ENCODE measurements around the gene PHC3.

- TF ChIP-seq, protein P1, sequence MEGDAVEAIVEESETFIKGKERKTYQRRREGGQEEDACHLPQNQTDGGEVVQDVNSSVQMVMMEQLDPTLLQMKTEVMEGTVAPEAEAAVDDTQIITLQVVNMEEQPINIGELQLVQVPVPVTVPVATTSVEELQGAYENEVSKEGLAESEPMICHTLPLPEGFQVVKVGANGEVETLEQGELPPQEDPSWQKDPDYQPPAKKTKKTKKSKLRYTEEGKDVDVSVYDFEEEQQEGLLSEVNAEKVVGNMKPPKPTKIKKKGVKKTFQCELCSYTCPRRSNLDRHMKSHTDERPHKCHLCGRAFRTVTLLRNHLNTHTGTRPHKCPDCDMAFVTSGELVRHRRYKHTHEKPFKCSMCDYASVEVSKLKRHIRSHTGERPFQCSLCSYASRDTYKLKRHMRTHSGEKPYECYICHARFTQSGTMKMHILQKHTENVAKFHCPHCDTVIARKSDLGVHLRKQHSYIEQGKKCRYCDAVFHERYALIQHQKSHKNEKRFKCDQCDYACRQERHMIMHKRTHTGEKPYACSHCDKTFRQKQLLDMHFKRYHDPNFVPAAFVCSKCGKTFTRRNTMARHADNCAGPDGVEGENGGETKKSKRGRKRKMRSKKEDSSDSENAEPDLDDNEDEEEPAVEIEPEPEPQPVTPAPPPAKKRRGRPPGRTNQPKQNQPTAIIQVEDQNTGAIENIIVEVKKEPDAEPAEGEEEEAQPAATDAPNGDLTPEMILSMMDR (IDR thresholded peaks at IDR 0.05) = no peak
- TF ChIP-seq POLR2A (IDR thresholded peaks at IDR 0.05) = no peak
Observed at GRCh38 chr3:170145278-170145677, 36.3 kb downstream of the PHC3 start.
